ENCODE data around the gene MDK.

Gene MDK

DNA sequence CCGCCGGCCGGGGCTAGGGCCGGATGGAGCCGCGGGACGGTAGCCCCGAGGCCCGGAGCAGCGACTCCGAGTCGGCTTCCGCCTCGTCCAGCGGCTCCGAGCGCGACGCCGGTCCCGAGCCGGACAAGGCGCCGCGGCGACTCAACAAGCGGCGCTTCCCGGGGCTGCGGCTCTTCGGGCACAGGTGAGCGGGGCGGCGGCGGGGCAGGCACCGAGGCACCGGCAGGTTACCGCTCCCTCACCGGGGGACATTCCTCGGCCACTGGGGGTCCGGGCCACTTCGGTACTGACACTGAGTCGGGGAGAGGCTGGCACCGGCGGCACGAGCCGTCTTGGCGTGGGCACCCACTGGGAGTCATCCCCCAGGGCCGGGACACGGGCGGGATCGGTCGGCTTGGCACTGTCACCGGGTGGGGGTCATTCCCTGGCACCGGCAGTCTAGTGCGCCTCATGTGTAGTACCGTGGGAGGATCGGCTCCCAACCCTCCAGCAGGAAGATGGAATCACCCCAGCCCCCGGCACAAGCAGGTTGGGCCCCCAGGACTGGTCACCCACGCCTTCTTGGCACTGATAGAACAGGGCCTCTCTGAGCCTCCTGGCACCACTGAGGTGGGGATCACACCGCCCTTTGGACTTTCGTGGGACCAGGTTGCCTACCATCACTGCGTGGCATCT, 33.7 kb upstream of the MDK start:
- peak overlapping the region; percentile 81 for H3K4me3 ChIP-seq (ENCODE audit: low read length)
- DNase-seq (ENCODE audit: low read depth): no peak
- TF ChIP-seq, protein P1, sequence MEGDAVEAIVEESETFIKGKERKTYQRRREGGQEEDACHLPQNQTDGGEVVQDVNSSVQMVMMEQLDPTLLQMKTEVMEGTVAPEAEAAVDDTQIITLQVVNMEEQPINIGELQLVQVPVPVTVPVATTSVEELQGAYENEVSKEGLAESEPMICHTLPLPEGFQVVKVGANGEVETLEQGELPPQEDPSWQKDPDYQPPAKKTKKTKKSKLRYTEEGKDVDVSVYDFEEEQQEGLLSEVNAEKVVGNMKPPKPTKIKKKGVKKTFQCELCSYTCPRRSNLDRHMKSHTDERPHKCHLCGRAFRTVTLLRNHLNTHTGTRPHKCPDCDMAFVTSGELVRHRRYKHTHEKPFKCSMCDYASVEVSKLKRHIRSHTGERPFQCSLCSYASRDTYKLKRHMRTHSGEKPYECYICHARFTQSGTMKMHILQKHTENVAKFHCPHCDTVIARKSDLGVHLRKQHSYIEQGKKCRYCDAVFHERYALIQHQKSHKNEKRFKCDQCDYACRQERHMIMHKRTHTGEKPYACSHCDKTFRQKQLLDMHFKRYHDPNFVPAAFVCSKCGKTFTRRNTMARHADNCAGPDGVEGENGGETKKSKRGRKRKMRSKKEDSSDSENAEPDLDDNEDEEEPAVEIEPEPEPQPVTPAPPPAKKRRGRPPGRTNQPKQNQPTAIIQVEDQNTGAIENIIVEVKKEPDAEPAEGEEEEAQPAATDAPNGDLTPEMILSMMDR (conservative IDR thresholded peaks at IDR 0.05; ENCODE audit: low read depth, low read length): no peak

DNA sequence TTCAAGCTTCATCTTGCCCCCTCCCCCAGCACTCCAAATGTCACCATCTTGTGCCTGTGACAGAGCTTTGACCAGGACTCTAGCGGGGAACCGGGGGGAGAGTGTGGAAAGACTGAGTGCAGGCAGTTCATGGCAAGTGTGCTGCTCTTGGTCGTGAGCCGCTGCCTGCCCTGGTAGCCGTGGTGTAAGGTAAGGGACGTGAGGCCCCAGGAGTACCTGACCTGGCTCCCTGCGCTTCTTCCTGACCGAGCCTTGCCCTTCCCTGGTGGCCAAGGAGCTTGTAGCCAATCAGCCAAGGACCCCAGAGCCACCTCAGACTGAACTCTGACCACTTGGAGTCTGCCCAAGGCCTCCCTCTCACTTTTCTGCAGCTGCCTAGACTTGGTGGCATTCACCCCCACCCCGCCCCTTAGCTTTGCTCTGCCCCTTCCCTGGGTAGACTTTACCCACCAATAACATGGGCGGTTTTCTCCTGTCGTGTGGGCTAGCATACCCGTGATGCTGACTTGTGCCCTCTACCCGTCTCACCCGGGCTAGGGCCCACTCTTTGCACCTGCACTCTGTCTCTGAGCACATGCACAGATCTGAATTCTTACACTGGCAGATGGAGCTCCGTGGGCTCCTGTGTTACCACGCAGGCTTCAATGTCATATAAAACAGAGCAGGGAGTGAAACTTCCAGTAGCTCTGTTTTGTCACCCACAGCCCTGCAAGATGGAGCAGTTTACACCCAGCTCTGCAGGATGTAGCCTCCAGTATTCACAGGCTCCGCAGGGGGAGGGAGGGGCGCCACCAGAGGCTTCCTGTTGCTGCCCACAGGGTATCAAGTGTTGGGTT, 32.7 kb upstream of the MDK start:
- TF ChIP-seq, protein P1 (conservative IDR thresholded peaks at IDR 0.05; ENCODE audit: low read depth, low read length): no peak
- peak overlapping the region; percentile 81 for H3K4me3 ChIP-seq (ENCODE audit: low read length)
- DNase-seq (ENCODE audit: low read depth): no peak

DNA sequence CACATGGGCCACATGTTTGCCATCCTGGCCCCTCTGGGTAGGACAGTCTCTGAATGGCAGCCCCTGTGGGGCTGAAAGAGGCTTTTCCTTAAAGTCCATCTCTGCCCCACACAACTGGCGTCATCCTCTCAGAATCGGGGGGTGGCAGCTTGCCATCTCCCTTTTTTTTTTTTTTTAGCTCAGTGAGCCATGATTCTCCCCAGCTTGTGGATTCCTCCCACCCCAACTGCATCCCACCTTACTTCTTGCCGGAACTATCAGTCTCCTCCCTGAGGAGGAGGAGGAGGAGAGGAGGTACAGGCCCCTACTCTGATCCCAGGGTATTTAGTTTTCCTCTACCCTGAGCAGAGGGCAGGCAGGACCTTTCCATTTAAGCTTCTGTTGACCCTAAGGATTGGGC, 30.8 kb upstream of the MDK start:
- TF ChIP-seq, protein P1 (conservative IDR thresholded peaks at IDR 0.05; ENCODE audit: low read depth, low read length): no peak
- no peak for DNase-seq (ENCODE audit: low read depth)

DNA sequence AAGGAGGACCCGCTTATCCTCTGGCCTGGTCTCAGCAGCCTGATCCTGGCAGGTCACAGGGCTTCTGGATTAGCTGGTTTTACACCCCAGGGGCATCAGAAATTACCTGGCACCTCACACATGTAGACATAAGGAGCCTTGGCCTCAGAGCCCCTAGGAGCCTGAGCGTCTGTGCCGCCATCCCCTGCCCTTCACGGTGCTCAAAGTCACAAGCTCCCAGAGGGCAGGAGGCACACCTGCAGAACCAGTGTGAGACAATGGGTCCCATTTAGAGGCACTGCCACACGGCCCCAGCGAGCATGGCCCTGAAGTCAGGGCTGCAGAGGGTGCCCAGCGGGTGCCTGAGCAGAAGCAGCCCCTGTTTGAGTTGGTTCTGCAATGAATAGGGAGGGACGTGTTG, 30.3 kb upstream of the MDK start:
- no peak for DNase-seq (ENCODE audit: low read depth)
- TF ChIP-seq, protein P1 (conservative IDR thresholded peaks at IDR 0.05; ENCODE audit: low read depth, low read length): no peak
- no peak overlapping the region for H3K4me3 ChIP-seq (ENCODE audit: low read length)

More for the DNA sequence above, 30.8 kb upstream of the MDK start:
- no peak overlapping the region for H3K4me3 ChIP-seq (ENCODE audit: low read length)

DNA sequence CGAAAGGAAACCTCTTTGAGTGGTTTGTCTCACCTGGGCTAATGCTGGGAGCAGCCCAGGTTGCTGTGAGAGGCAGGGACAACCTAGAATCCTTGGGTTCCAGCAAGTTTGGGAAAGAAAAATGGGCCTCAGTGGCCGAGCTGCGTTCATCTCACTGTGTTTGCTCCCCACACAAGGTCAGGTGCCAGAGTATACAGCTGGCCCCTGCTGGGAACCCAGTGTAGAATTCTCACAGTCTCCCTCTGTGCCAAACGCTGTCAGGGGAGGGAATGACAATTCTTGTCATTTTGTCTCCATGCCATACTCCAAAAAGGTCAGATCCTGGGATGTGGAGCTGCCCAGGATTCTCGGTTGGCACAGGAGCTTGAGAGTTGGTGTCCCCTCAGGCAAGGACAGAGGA, 29.9 kb upstream of the MDK start:
- DNase-seq (ENCODE audit: low read depth): no peak
- TF ChIP-seq, protein P1 (conservative IDR thresholded peaks at IDR 0.05; ENCODE audit: low read depth, low read length): no peak
- no peak overlapping the region for H3K4me3 ChIP-seq (ENCODE audit: low read length)

DNA sequence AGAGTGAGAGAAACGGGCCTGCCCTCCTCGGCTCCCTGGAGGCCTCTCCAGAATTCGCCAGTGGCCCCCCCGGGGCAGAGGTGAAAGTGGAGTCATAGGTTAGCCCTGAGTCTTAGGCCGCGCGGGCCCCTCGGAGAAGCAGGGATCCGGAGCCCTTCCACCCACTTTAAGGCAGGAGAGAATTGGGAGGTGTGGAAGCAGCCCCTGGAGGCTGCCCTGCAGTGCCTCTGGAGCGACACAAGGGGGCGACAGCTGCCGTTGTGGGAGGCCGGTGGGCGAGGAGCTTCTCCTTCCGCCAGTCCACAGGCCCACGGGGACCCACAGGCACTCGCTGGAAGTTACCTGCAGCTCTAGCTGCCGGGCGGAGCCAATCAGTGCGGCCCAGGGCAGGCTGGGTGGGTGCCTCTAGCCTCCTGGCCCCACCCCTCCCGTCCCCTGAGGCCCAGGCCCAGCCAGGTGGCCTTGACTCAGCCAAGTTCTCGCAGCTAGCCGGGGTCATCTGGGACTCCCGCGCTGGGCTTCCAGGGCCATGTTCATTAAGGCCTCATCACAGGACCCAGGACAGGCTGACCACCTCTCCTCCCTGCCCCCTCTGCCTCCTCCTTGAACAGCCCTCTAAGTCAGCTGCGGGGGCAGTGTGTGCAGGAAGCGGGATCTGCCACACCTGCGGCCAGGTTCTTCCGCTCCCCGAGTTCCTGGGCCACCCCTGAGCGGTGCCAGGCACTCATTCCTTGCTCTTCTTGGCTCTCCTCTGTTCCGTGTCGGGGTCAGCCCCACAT, 29.2 kb upstream of the MDK start:
- TF ChIP-seq, protein P1 (conservative IDR thresholded peaks at IDR 0.05; ENCODE audit: low read depth, low read length): peak; percentile 89
- no peak for DNase-seq (ENCODE audit: low read depth)
- no peak overlapping the region for H3K4me3 ChIP-seq (ENCODE audit: low read length)
